NCI-H1092 (cell line): ENCODE results near the gene ELL3.

Experiments used
- DNase-seq: peaks from one replicate; lab custom pipeline; 2025; lab: John Stamatoyannopoulos, UW

The ELL3 gene

DNA sequence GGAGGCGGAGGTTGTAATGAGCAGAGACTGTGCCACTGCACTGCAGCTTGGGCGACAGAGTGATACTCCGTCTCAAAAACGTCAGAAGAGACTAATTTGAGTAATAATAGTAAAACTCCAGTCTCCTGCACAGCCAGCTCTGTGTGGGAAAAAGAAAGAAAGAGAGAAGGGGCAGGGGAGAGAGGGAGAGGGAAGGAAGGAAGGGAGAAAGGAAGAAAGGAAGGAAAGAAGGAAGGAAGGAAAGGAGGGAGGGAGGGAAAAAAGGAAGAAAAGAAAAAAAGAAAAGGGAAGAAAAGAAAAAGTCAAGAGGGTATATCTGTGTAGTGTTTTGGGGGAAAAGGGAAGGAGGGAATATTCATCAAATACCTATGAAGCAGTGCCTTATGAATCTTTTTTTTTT is 53.6 kb downstream of the ELL3 start:
- DNase-seq = no peak
